H9 (cell line): ENCODE results near the gene GMPPB. TPM values are rescaled to one million over a fixed set of nuclear protein-coding genes. Genes with fewer than 3 reads are reported as not detected.
A peak's percentile ranks its signal among the peaks of the same experiment; 100 is the strongest.
"Not testable (repeated sequence)": the region's sequence is repeated elsewhere in the genome, so short reads cannot be mapped to it uniquely, and the experiment has no call there.

ENCODE experiments used
- DNase-seq: peaks from one replicate; pipeline ENCODE4 v3.0.0-alpha.2; 2017
- H2AFZ ChIP-seq: one replicate; pipeline ENCODE4 v1.6.1; 2013; ENCODE audit warnings: mild to moderate bottlenecking, low read length, control low read depth, moderate library complexity
- H2AK5ac ChIP-seq: 2 replicates; pipeline ENCODE4 v1.6.1; 2013; ENCODE audit warnings: low read length, control low read depth, mixed read lengths; ENCODE audit not compliant: insufficient read length
- H2BK120ac ChIP-seq: one replicate; pipeline ENCODE4 v1.6.1; 2013; ENCODE audit warnings: low read depth, mild to moderate bottlenecking, low read length, control low read depth, inconsistent platforms; ENCODE audit not compliant: poor library complexity, severe bottlenecking
- H2BK12ac ChIP-seq: 2 replicates; pipeline ENCODE4 v1.6.1; 2013; ENCODE audit warnings: low read length, control low read depth, mixed read lengths, low read depth; ENCODE audit not compliant: insufficient read length
- H2BK15ac ChIP-seq: 2 replicates; pipeline ENCODE4 v1.6.1; 2013; ENCODE audit warnings: low read depth, low read length, control low read depth
- H2BK20ac ChIP-seq: one replicate; pipeline ENCODE4 v1.6.1; 2013; ENCODE audit warnings: low read depth, mild to moderate bottlenecking, low read length, control low read depth, inconsistent platforms; ENCODE audit not compliant: poor library complexity, severe bottlenecking
- H2BK5ac ChIP-seq: 2 replicates; pipeline ENCODE4 v1.6.1; 2013; ENCODE audit warnings: low read length, control low read depth, mixed read lengths; ENCODE audit not compliant: insufficient read length
- H3K14ac ChIP-seq: 2 replicates; pipeline ENCODE4 v1.6.1; 2013; ENCODE audit warnings: low read length, control low read depth; ENCODE audit not compliant: insufficient read depth
- H3K18ac ChIP-seq: 2 replicates; pipeline ENCODE4 v1.6.1; 2013; ENCODE audit warnings: low read depth, mild to moderate bottlenecking, mixed read lengths, low read length, control low read depth; ENCODE audit not compliant: insufficient read length
- H3K23ac ChIP-seq: 2 replicates; pipeline ENCODE4 v1.6.1; 2013; ENCODE audit warnings: low read length, control low read depth, mixed read lengths, low read depth; ENCODE audit not compliant: insufficient read length
- H3K23me2 ChIP-seq: 2 replicates; pipeline ENCODE4 v1.6.1; 2013; ENCODE audit warnings: low read depth, mild to moderate bottlenecking, mixed read lengths, low read length, control low read depth; ENCODE audit not compliant: insufficient read length, poor library complexity, severe bottlenecking
- H3K27ac ChIP-seq: 2 replicates; pipeline ENCODE4 v1.5.1; 2013; ENCODE audit warnings: low read length, control low read depth, mixed read lengths, low read depth; ENCODE audit not compliant: insufficient read length
- H3K27me3 ChIP-seq: 2 replicates; pipeline ENCODE4 v1.6.1; 2013; ENCODE audit warnings: low read length, control low read depth, inconsistent platforms; ENCODE audit not compliant: insufficient read depth
- H3K4ac ChIP-seq: 2 replicates; pipeline ENCODE4 v1.6.1; 2013; ENCODE audit warnings: low read depth, mild to moderate bottlenecking, control low read depth, inconsistent platforms, low read length, moderate library complexity
- H3K4me1 ChIP-seq: 2 replicates; pipeline ENCODE4 v1.6.1; 2013; ENCODE audit warnings: low read length, control low read depth, inconsistent platforms; ENCODE audit not compliant: insufficient read depth
- H3K4me2 ChIP-seq: 2 replicates; pipeline ENCODE4 v1.6.1; 2013; ENCODE audit warnings: low read length, control low read depth, mixed read lengths; ENCODE audit not compliant: insufficient read length, insufficient read depth
- H3K56ac ChIP-seq: 2 replicates; pipeline ENCODE4 v1.6.1; 2013; ENCODE audit warnings: low read depth, mild to moderate bottlenecking, mixed read lengths, low read length, control low read depth; ENCODE audit not compliant: insufficient read length
- H3K79me1 ChIP-seq: 2 replicates; pipeline ENCODE4 v1.6.1; 2013; ENCODE audit warnings: low read depth, mild to moderate bottlenecking, moderate library complexity, low read length, control low read depth, inconsistent platforms; ENCODE audit not compliant: insufficient read depth, poor library complexity, severe bottlenecking
- H3K79me2 ChIP-seq: 2 replicates; pipeline ENCODE4 v1.6.1; 2013; ENCODE audit warnings: low read length, control low read depth, inconsistent platforms; ENCODE audit not compliant: insufficient read depth
- H3K9ac ChIP-seq: 2 replicates; pipeline ENCODE4 v1.6.1; 2013; ENCODE audit warnings: low read length, control low read depth, mixed read lengths; ENCODE audit not compliant: insufficient read length; ENCODE audit errors: extremely low read depth
- H3K9me3 ChIP-seq: one replicate; pipeline ENCODE4 v1.6.1; 2013; ENCODE audit warnings: low read depth, low read length, inconsistent platforms; ENCODE audit not compliant: control insufficient read depth
- H3T11ph ChIP-seq: one replicate; pipeline ENCODE4 v1.6.1; 2013; ENCODE audit warnings: mild to moderate bottlenecking, low read length, control low read depth, inconsistent platforms
- H4K20me1 ChIP-seq: one replicate; pipeline ENCODE4 v1.6.1; 2013; ENCODE audit not compliant: control insufficient read depth, insufficient read length, insufficient read depth
- H4K5ac ChIP-seq: 2 replicates; pipeline ENCODE4 v1.6.1; 2013; ENCODE audit warnings: low read depth, mild to moderate bottlenecking, mixed read lengths, low read length, control low read depth; ENCODE audit not compliant: insufficient read length
- H4K8ac ChIP-seq: replicated peaks from 2 replicates; pipeline ENCODE4 v1.6.1; 2013; ENCODE audit warnings: low read length, control low read depth, mixed read lengths, low read depth; ENCODE audit not compliant: insufficient read length
- H4K91ac ChIP-seq: 2 replicates; pipeline ENCODE4 v1.6.1; 2013; ENCODE audit warnings: low read depth, mild to moderate bottlenecking, moderate library complexity, mixed read lengths, low read length, control low read depth; ENCODE audit not compliant: insufficient read length
- H3K27ac Mint-ChIP-seq, 3 experiments: 2 replicates in 2 of 3; 3 replicates in 1 of 3; pipeline ENCODE4 v1.8.0; 2020 to 2021; ENCODE audit warnings: mixed read lengths in 3 of 3, mild to moderate bottlenecking in 1 of 3, moderate library complexity in 1 of 3
- H3K27me3 Mint-ChIP-seq: 2 replicates; pipeline ENCODE4 v1.8.0; 2021; ENCODE audit warnings: low read depth, mild to moderate bottlenecking, moderate library complexity, mixed read lengths
- H3K36me3 Mint-ChIP-seq, 3 experiments: 2 replicates in 2 of 3; 3 replicates in 1 of 3; pipeline ENCODE4 v1.8.0; 2020 to 2021; ENCODE audit warnings: low read depth in 3 of 3, mixed read lengths in 3 of 3; ENCODE audit not compliant: insufficient read depth in 1 of 3
- H3K4me1 Mint-ChIP-seq, 2 experiments: 2 replicates each; pipeline ENCODE4 v1.8.0; 2020; ENCODE audit warnings: mixed read lengths in 2 of 2
- H3K4me3 Mint-ChIP-seq, 2 experiments: 2 replicates in 1 of 2; 3 replicates in 1 of 2; pipeline ENCODE4 v1.8.0; 2020 to 2021; ENCODE audit warnings: mild to moderate bottlenecking in 2 of 2, mixed read lengths in 2 of 2, moderate library complexity in 1 of 2
- H3K9me3 Mint-ChIP-seq, 2 experiments: 2 replicates in 1 of 2; 3 replicates in 1 of 2; pipeline ENCODE4 v1.8.0; 2020; ENCODE audit warnings: mild to moderate bottlenecking in 2 of 2, mixed read lengths in 2 of 2, moderate library complexity in 1 of 2
- WGBS: extraction: QIAGEN DNeasy Blood & Tissue Kit; methylation state at CpG from one replicate; pipeline ENCODE4 v1.1.7; 2013; ENCODE audit warnings: missing lambda C conversion rate, low lambda C conversion rate, mixed read lengths; ENCODE audit not compliant: insufficient read length; ENCODE audit errors: extremely low coverage; 5-methylcytosine and 5-hydroxymethylcytosine counted together
- total RNA-seq: library from RNA; stranded (reverse); gene quantifications from 2 replicates; pipeline ENCODE4 v1.2.1, GENCODE V29; 2021

The GMPPB gene
- total RNA-seq, 1 experiment from 2014 or later, result 31.1 TPM

- DNase-seq, H2BK20ac ChIP-seq, H3K14ac ChIP-seq, H3K4ac ChIP-seq, H3K23ac ChIP-seq, H4K8ac ChIP-seq, H3K9ac ChIP-seq, H3K23me2 ChIP-seq, H3K27ac ChIP-seq, H2AFZ ChIP-seq, H3K18ac ChIP-seq, H2BK15ac ChIP-seq, H2AK5ac ChIP-seq, H3K4me2 ChIP-seq, H2BK12ac ChIP-seq, H3K4me3 Mint-ChIP-seq, H3K36me3 Mint-ChIP-seq, H3K79me1 ChIP-seq, H3K79me2 ChIP-seq, H4K5ac ChIP-seq, H3K27me3 ChIP-seq, H4K91ac ChIP-seq, H3T11ph ChIP-seq, H3K9me3 Mint-ChIP-seq, H3K27me3 Mint-ChIP-seq, H3K4me1 ChIP-seq, H3K56ac ChIP-seq, H2BK120ac ChIP-seq, H4K20me1 ChIP-seq, H3K4me1 Mint-ChIP-seq, H2BK5ac ChIP-seq, H3K9me3 ChIP-seq: not testable (repeated sequence)
- WGBS, result no CpG with 5 or more reads among the region's 6 CpGs
- H3K27ac Mint-ChIP-seq, result peak overlapping the region in 1 of 3 experiments; percentile 52; a peak in 1 of 7 replicates
Observed at GRCh38 chr3:49694409-49695070, 29.2 kb downstream of the GMPPB start.

GRCh38 chr3:49691481-49691880 is 32.3 kb downstream of the GMPPB start:
- H3T11ph ChIP-seq, H3K9ac ChIP-seq, DNase-seq, H3K27me3 ChIP-seq, H3K18ac ChIP-seq, H2BK5ac ChIP-seq, H3K23me2 ChIP-seq, H3K79me1 ChIP-seq, H4K20me1 ChIP-seq, H2BK15ac ChIP-seq, H3K56ac ChIP-seq, H3K4ac ChIP-seq, H3K4me3 Mint-ChIP-seq, H3K14ac ChIP-seq, H2BK20ac ChIP-seq, H4K91ac ChIP-seq, H3K36me3 Mint-ChIP-seq, H2BK12ac ChIP-seq, H3K27ac ChIP-seq, H4K8ac ChIP-seq, H2AFZ ChIP-seq, H3K4me2 ChIP-seq, H3K79me2 ChIP-seq, H3K4me1 ChIP-seq, H3K23ac ChIP-seq, H3K9me3 ChIP-seq, H4K5ac ChIP-seq, H2BK120ac ChIP-seq, H3K27me3 Mint-ChIP-seq, H2AK5ac ChIP-seq, H3K27ac Mint-ChIP-seq, H3K9me3 Mint-ChIP-seq: not testable (repeated sequence)
- peaks cover 16 to 25% of the 10 kb centered on the region in 2 experiments for H3K4me1 Mint-ChIP-seq
- WGBS, result no CpG with 5 or more reads among the region's 3 CpGs
